ENCODE results near the gene MME.
A peak's percentile ranks its signal among the peaks of the same experiment; 100 is the strongest.

Gene MME

GRCh38 chr3:155053756-155054155, 26.4 kb upstream of the MME start:
- Mint-ChIP-seq H3K9me3 (peaks cover 38% of the 10 kb centered on the region), H3K4me1 (no peaks in the 10 kb centered on the region), H3K27me3 (ENCODE audit: low read depth) (peaks cover 4% of the 10 kb centered on the region), H3K27ac (no peak overlapping the region), H3K4me3 (no peak overlapping the region), H3K36me3 (ENCODE audit: low read depth) (peaks cover 7% of the 10 kb centered on the region)
- no peak for TF ChIP-seq CTCF (IDR thresholded peaks at IDR 0.05; ENCODE audit: unreplicated experiment in 3 of 3)

GRCh38 chr3:155064920-155065319, 15.2 kb upstream of the MME start:
- Mint-ChIP-seq H3K27me3 (ENCODE audit: low read depth) (no peaks in the 10 kb centered on the region), H3K4me3 (no peak overlapping the region), H3K27ac (no peak overlapping the region), H3K36me3 (ENCODE audit: low read depth) (no peaks in the 10 kb centered on the region), H3K9me3 (no peaks in the 10 kb centered on the region), H3K4me1 (no peaks in the 10 kb centered on the region)
- no peak for TF ChIP-seq CTCF (IDR thresholded peaks at IDR 0.05; ENCODE audit: unreplicated experiment in 3 of 3)

GRCh38 chr3:155065537-155065936, 14.6 kb upstream of the MME start:
- no peaks in the 10 kb centered on the region for H3K36me3 Mint-ChIP-seq (ENCODE audit: low read depth)
- H3K9me3 Mint-ChIP-seq: no peaks in the 10 kb centered on the region
- H3K27me3 Mint-ChIP-seq (ENCODE audit: low read depth): no peaks in the 10 kb centered on the region
- peaks cover 5% of the 10 kb centered on the region for H3K4me1 Mint-ChIP-seq
- H3K27ac Mint-ChIP-seq: no peak overlapping the region
- no peak overlapping the region for H3K4me3 Mint-ChIP-seq
- no peak for TF ChIP-seq CTCF (IDR thresholded peaks at IDR 0.05; ENCODE audit: unreplicated experiment in 3 of 3)

GRCh38 chr3:155069729-155070128, 10.4 kb upstream of the MME start:
- Mint-ChIP-seq H3K4me1 (peaks cover 5% of the 10 kb centered on the region), H3K27ac (no peak overlapping the region), H3K36me3 (ENCODE audit: low read depth) (no peaks in the 10 kb centered on the region), H3K4me3 (no peak overlapping the region), H3K9me3 (peaks cover 2% of the 10 kb centered on the region), H3K27me3 (ENCODE audit: low read depth) (peaks cover 3% of the 10 kb centered on the region)
- no peak for TF ChIP-seq CTCF (IDR thresholded peaks at IDR 0.05; ENCODE audit: unreplicated experiment in 3 of 3)

GRCh38 chr3:155070316-155070715, 9.8 kb upstream of the MME start:
- Mint-ChIP-seq H3K4me3 (no peak overlapping the region), H3K4me1 (peaks cover 5% of the 10 kb centered on the region), H3K9me3 (peaks cover 2% of the 10 kb centered on the region), H3K27me3 (ENCODE audit: low read depth) (peaks cover 3% of the 10 kb centered on the region), H3K27ac (peak overlapping the region in 1 of 3 experiments; percentile 11), H3K36me3 (ENCODE audit: low read depth) (no peaks in the 10 kb centered on the region)
- no peak for TF ChIP-seq CTCF (IDR thresholded peaks at IDR 0.05; ENCODE audit: unreplicated experiment in 3 of 3)

- H3K27me3 Mint-ChIP-seq (ENCODE audit: low read depth): peaks cover 8% of the 10 kb centered on the region
- H3K4me3 Mint-ChIP-seq: no peak overlapping the region
- no peak for TF ChIP-seq CTCF (IDR thresholded peaks at IDR 0.05; ENCODE audit: unreplicated experiment in 3 of 3)
- H3K9me3 Mint-ChIP-seq: peaks cover 6% of the 10 kb centered on the region
- peak overlapping the region in 1 of 3 experiments; percentile 57 for H3K27ac Mint-ChIP-seq
- peaks cover 5% of the 10 kb centered on the region for H3K4me1 Mint-ChIP-seq
- H3K36me3 Mint-ChIP-seq (ENCODE audit: low read depth): no peaks in the 10 kb centered on the region
These were observed 9.2 kb upstream of the MME start for GRCh38 chr3:155070932-155071387.
